GM23338 (cell line): ENCODE results near the gene P2RY6.
"Not testable (repeated sequence)": the region's sequence is repeated elsewhere in the genome, so short reads cannot be mapped to it uniquely, and the experiment has no call there.

ENCODE experiments used
- EZH2 ChIP-seq: fragments of 200-600 bp; sonication (generic); IDR thresholded peaks from one replicate; pipeline ENCODE4 v1.8.0; 2017; ENCODE audit warnings: antibody characterized with exemption, mild to moderate bottlenecking, low read depth; ENCODE audit not compliant: unreplicated experiment
- TF ChIP-seq, protein P1 (sequence below), 2 experiments: fragments of 200-600 bp in 1 of 2; sonication (generic) in 1 of 2; conservative IDR thresholded peaks; 2 replicates each; pipeline versions ENCODE4 v1.5.1 to v1.6.1; 2016 to 2017; ENCODE audit warnings: antibody characterized with exemption in 2 of 2, low read depth in 2 of 2, mild to moderate bottlenecking in 2 of 2, moderate library complexity in 1 of 2

DNA sequence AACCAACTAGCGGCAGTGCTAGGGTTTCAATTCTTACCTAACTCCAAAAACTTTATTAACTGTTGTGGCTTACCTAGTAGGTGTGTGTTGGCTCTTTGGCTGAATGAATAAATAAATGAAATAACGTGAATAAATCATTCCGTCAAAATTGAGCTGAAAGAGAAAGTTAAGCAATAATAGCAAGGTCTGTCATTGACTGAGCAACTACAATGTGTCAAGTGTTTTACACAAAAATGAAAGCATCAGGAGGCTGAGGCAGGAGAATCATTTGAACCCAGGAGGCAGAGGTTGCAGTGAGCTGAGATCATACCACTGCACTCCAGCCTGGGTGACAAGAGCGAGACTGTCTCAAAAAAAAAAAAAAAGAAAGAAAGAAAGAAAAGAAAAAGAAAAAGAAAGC lies 2.1 kb downstream of the P2RY6 start:
- TF ChIP-seq, protein P1, sequence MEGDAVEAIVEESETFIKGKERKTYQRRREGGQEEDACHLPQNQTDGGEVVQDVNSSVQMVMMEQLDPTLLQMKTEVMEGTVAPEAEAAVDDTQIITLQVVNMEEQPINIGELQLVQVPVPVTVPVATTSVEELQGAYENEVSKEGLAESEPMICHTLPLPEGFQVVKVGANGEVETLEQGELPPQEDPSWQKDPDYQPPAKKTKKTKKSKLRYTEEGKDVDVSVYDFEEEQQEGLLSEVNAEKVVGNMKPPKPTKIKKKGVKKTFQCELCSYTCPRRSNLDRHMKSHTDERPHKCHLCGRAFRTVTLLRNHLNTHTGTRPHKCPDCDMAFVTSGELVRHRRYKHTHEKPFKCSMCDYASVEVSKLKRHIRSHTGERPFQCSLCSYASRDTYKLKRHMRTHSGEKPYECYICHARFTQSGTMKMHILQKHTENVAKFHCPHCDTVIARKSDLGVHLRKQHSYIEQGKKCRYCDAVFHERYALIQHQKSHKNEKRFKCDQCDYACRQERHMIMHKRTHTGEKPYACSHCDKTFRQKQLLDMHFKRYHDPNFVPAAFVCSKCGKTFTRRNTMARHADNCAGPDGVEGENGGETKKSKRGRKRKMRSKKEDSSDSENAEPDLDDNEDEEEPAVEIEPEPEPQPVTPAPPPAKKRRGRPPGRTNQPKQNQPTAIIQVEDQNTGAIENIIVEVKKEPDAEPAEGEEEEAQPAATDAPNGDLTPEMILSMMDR (conservative IDR thresholded peaks at IDR 0.05; ENCODE audit: low read depth in 2 of 2): not testable (repeated sequence)
- TF ChIP-seq EZH2: not testable (repeated sequence)
